Measurements from ENCODE around the gene TAAR2. TPM values are rescaled to one million over a fixed set of nuclear protein-coding genes. Genes with fewer than 3 reads are reported as not detected.

TAAR2 gene
- total and polyA plus RNA-seq, 2 of the 8 experiments (the other 6 are each of a cell fraction or from before 2014, with no cell fraction given): not detected

DNA sequence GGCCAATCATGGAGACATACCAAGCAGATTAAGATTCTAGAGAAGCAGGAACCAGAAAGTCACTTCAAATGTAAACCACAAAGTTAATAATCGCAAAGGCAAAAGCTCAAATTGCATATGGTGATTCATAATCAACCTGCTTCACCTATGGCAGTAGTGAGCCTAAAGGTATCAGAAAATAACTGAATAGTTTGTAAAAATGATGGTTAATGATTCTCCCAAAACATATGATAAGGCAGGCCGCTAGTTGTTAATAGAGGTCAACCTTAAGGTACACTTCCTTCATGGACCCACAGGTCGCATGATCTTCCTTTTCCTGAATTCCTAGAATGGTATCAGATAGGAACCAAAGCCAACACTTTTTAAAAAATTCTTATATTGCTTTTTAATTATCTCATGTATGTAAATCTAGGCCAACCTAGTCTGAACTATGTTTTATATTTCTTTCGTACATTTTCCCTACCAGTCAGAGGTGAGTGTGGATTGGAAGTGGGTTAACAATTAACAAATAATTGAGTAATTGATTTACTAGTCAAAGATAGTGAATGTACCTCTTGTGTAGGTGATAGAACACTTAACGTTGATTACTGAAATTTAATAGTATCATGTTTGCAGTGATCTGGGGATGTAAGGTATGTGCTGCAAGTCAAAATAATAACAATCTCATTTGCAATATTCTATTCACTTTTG is 16.4 kb downstream of the TAAR2 start:
- H3K36me3 ChIP-seq (ENCODE audit: control insufficient read depth in 2 of 4, insufficient read depth in 4 of 4, low read length in 3 of 4): no peaks in the 10 kb centered on the region
- H3K9me3 ChIP-seq (ENCODE audit: insufficient read depth in 2 of 2, low read depth in 1 of 2, low read length in 1 of 2): no peaks in the 10 kb centered on the region
- ChIA-PET POLR2A (ENCODE audit: partially characterized antibody) (no interaction called here), CTCF (ENCODE audit: partially characterized antibody) (interaction anchor here (3.9 kb wide), 1 partner anchor 8 kb away, joined by 15 read pairs; no protein-coding TSS in a partner anchor)
- FAIRE-seq: no peak
- no peak overlapping the region for H4K5ac ChIP-seq (ENCODE audit: insufficient read length, low read depth, low read length)
- H2AFZ ChIP-seq (ENCODE audit: low read length): no peak overlapping the region
- no peaks in the 10 kb centered on the region for H3K27me3 ChIP-seq (replicated peaks in 1 of 4; ENCODE audit: control insufficient read depth in 3 of 4, extremely low read depth in 1 of 4, insufficient read depth in 3 of 4, low read length in 3 of 4)
- DNase-seq (ENCODE audit: low read depth in 1 of 2, low spot score in 2 of 2): no peak
- H3K23ac ChIP-seq (ENCODE audit: insufficient read length): no peak overlapping the region
- no peak overlapping the region for H4K91ac ChIP-seq (replicated peaks; ENCODE audit: insufficient read length, low read length)
- no peak overlapping the region for H2BK12ac ChIP-seq (ENCODE audit: low read depth, low read length)
- H3K9ac ChIP-seq (replicated peaks in 1 of 4; ENCODE audit: extremely low read depth in 1 of 4, low read depth in 3 of 4, low read length in 3 of 4): no peak overlapping the region
- no peak overlapping the region for H2BK5ac ChIP-seq (ENCODE audit: low read depth, low read length)
- H3K79me2 ChIP-seq (ENCODE audit: control insufficient read depth in 1 of 2, insufficient read depth in 2 of 2, low read length in 2 of 2): no peaks in the 10 kb centered on the region
- H3K14ac ChIP-seq (ENCODE audit: insufficient read length): no peak overlapping the region
- no peaks in the 10 kb centered on the region for H3K4me1 ChIP-seq (replicated peaks in 1 of 4; ENCODE audit: control insufficient read depth in 3 of 4, insufficient read depth in 4 of 4, low read length in 3 of 4)
- H2BK15ac ChIP-seq (ENCODE audit: low read length): no peak overlapping the region
- no peak overlapping the region for H2BK20ac ChIP-seq (ENCODE audit: low read length)
- no peak overlapping the region for H3K27ac ChIP-seq (ENCODE audit: low read depth, low read length)
- H2AK5ac ChIP-seq (ENCODE audit: low read depth, low read length): no peak overlapping the region
- H2BK120ac ChIP-seq (replicated peaks; ENCODE audit: low read depth, low read length): no peak overlapping the region
- no peak overlapping the region for H4K8ac ChIP-seq (ENCODE audit: extremely low read depth, insufficient read depth, low read length)
- H3K23me2 ChIP-seq (ENCODE audit: low read depth, low read length): no peaks in the 10 kb centered on the region
- no peak overlapping the region for H3K4me3 ChIP-seq (ENCODE audit: extremely low read depth in 1 of 4, insufficient read depth in 2 of 4, low read depth in 3 of 4, low read length in 4 of 4)
- no peak overlapping the region for H3K4me2 ChIP-seq (ENCODE audit: insufficient read depth in 1 of 2, low read depth in 2 of 2, low read length in 2 of 2)
- H3K4ac ChIP-seq (replicated peaks; ENCODE audit: insufficient read length, low read depth, low read length): no peak overlapping the region
- H3K18ac ChIP-seq (ENCODE audit: extremely low read depth, low read length): no peak overlapping the region
- WGBS, 2 experiments (ENCODE audit: extremely low coverage in 1 of 2, insufficient coverage in 1 of 2, insufficient read length in 1 of 2, insufficient replicate concordance in 2 of 2, low coverage in 1 of 2, low lambda C conversion rate in 2 of 2, missing lambda C conversion rate in 1 of 2): 96% methylated on average over 5 of the region's 5 CpGs; no CpG with 5 or more reads in 1 of the 2 experiments
- H4K20me1 ChIP-seq (replicated peaks in 1 of 2; ENCODE audit: control insufficient read depth in 1 of 2, insufficient read depth in 2 of 2, low read length in 2 of 2): no peaks in the 10 kb centered on the region
- no peaks in the 10 kb centered on the region for H3K79me1 ChIP-seq (ENCODE audit: low read depth, low read length)
- no peak overlapping the region for H3K56ac ChIP-seq (replicated peaks; ENCODE audit: insufficient read length, low read depth, low read length)
- no peak for TF ChIP-seq SP4 (IDR thresholded peaks at IDR 0.05; ENCODE audit: low read length)
- no peak for TF ChIP-seq SP1 (IDR thresholded peaks at IDR 0.05; ENCODE audit: low read depth, low read length)
- TF ChIP-seq YY1 (IDR thresholded peaks at IDR 0.05; ENCODE audit: low read depth, low read length): no peak
- no peak for TF ChIP-seq FOSL1 (IDR thresholded peaks at IDR 0.05; ENCODE audit: insufficient read depth, low read depth, low read length)
- TF ChIP-seq, protein P1, sequence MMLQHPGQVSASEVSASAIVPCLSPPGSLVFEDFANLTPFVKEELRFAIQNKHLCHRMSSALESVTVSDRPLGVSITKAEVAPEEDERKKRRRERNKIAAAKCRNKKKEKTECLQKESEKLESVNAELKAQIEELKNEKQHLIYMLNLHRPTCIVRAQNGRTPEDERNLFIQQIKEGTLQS (IDR thresholded peaks at IDR 0.05; ENCODE audit: insufficient read depth, low read depth, low read length): no peak
- TF ChIP-seq, protein P2, sequence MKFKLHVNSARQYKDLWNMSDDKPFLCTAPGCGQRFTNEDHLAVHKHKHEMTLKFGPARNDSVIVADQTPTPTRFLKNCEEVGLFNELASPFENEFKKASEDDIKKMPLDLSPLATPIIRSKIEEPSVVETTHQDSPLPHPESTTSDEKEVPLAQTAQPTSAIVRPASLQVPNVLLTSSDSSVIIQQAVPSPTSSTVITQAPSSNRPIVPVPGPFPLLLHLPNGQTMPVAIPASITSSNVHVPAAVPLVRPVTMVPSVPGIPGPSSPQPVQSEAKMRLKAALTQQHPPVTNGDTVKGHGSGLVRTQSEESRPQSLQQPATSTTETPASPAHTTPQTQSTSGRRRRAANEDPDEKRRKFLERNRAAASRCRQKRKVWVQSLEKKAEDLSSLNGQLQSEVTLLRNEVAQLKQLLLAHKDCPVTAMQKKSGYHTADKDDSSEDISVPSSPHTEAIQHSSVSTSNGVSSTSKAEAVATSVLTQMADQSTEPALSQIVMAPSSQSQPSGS (IDR thresholded peaks at IDR 0.05; ENCODE audit: low read length): no peak
- TF ChIP-seq CEBPB (IDR thresholded peaks at IDR 0.05; ENCODE audit: low read depth, low read length): no peak
- TF ChIP-seq RNF2 (IDR thresholded peaks at IDR 0.05; ENCODE audit: borderline replicate concordance, low read depth, low read length, missing control alignments, poor library complexity, severe bottlenecking): no peak
- TF ChIP-seq, protein P3, sequence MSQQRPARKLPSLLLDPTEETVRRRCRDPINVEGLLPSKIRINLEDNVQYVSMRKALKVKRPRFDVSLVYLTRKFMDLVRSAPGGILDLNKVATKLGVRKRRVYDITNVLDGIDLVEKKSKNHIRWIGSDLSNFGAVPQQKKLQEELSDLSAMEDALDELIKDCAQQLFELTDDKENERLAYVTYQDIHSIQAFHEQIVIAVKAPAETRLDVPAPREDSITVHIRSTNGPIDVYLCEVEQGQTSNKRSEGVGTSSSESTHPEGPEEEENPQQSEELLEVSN (IDR thresholded peaks at IDR 0.05): no peak
- TF ChIP-seq CREB1 (IDR thresholded peaks at IDR 0.05): no peak
